GM12874 (cell line): ENCODE results near the gene KLK13.
A peak's percentile ranks its signal among the peaks of the same experiment; 100 is the strongest.

ENCODE experiments used
- CTCF ChIP-seq: IDR thresholded peaks from 2 replicates; pipeline ENCODE4 v1.5.1; 2011; ENCODE audit warnings: low read depth, mild to moderate bottlenecking, control low read depth, low read length, moderate library complexity; ENCODE audit not compliant: insufficient read depth

Gene KLK13

GRCh38 chr19:51064534-51065220, at the start of gene KLK13:
KLK13 (minus strand) TSS chr19:51065092; CDS start chr19:51065067, 25 bp downstream.
- no peak for TF ChIP-seq CTCF

- no peak for TF ChIP-seq CTCF
These were observed 49.3 kb upstream of the KLK13 start for GRCh38 chr19:51114087-51114729.

- TF ChIP-seq CTCF: 0 out of 2 replicates have a peak, but pooled peaks have one; percentile 35
These were observed 46.7 kb upstream of the KLK13 start for GRCh38 chr19:51111606-51112005.

GRCh38 chr19:51110666-51110971, 45.7 kb upstream of the KLK13 start:
- no peak for TF ChIP-seq CTCF

GRCh38 chr19:51108805-51109146, 43.9 kb upstream of the KLK13 start:
- no peak for TF ChIP-seq CTCF

- no peak for TF ChIP-seq CTCF
These were observed 43.3 kb upstream of the KLK13 start, which contains the start of gene CTU1 for GRCh38 chr19:51108066-51108804. CTU1 (minus strand) TSS chr19:51108409; CDS start chr19:51104569, 3,840 bp downstream.

- TF ChIP-seq CTCF: no peak
These were observed 42.6 kb upstream of the KLK13 start for GRCh38 chr19:51107406-51108065.
